Esophagus (tissue), 2 donors: ENCODE data around the gene RAB11FIP4. TPM values are rescaled to one million over a fixed set of nuclear protein-coding genes. Genes with fewer than 3 reads are reported as not detected.

ENCODE experiments used
- H3K27ac ChIP-seq, 2 donors: one replicate each; pipeline ENCODE4 v1.5.1; 2013; ENCODE audit warnings: low read depth in 2 of 2, mild to moderate bottlenecking in 2 of 2, inconsistent platforms in 1 of 2, low read length in 1 of 2, moderate library complexity in 1 of 2
- H3K27me3 ChIP-seq, 2 donors: one replicate each; pipeline ENCODE4 v1.6.1; 2013; ENCODE audit warnings: low read length in 2 of 2, control low read depth in 1 of 2, mild to moderate bottlenecking in 1 of 2; ENCODE audit not compliant: insufficient read depth in 2 of 2, control insufficient read depth in 1 of 2
- H3K36me3 ChIP-seq, 2 donors: one replicate each; pipeline ENCODE4 v1.6.1; 2013; ENCODE audit warnings: low read length in 1 of 2; ENCODE audit not compliant: control insufficient read depth in 2 of 2, insufficient read depth in 2 of 2
- H3K4me1 ChIP-seq, 2 donors: one replicate each; pipeline ENCODE4 v1.6.1; 2013; ENCODE audit warnings: low read length in 1 of 2; ENCODE audit not compliant: control insufficient read depth in 2 of 2, insufficient read depth in 2 of 2
- H3K4me3 ChIP-seq, 2 donors: one replicate each; pipeline ENCODE4 v1.5.1; 2013; ENCODE audit warnings: low read length in 2 of 2, mild to moderate bottlenecking in 2 of 2, low read depth in 1 of 2, moderate library complexity in 1 of 2
- H3K9me3 ChIP-seq, 2 donors: one replicate each; pipeline ENCODE4 v1.6.1; 2013; ENCODE audit warnings: mild to moderate bottlenecking in 2 of 2, low read depth in 1 of 2, low read length in 1 of 2, moderate library complexity in 1 of 2; ENCODE audit not compliant: control insufficient read depth in 2 of 2, insufficient read depth in 1 of 2
- WGBS, 2 donors: extraction: QIAGEN DNeasy Blood & Tissue Kit; methylation state at CpG; one replicate each; pipeline ENCODE4 v1.1.7; 2013; 5-methylcytosine and 5-hydroxymethylcytosine counted together
- polyA plus RNA-seq, 2 donors: library from polyadenylated mRNA; stranded (reverse); fragments of 200-250 nt; gene quantifications; one replicate each; pipeline ENCODE4 v1.2.3, GENCODE V29; 2013
- donor health status: healthy with polysubstance abuse.
- donor health status: Bipolar disorder and iron deficiency.

RAB11FIP4 gene
- polyA plus RNA-seq, 2 donors = 5.0 TPM

DNA sequence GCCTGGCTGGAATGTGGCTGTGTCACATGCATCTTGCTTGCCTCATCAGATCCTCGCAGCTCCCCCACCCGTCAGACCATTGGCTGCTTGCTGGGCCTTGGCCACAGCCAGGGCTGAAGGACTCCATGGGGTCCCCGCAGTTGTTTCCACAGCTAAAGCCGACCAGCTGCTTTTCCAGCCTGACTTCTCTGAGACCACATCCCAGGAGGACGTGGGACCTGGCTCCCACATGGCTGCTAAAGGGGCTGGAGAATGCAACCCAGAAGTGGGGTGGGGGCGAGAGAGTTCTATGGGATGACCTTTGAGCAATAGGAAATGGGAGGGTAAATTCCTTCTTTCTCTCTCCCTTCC is 193.8 kb downstream of the RAB11FIP4 start:
- 85 to 95% methylated on average over 6 of the region's 6 CpGs for WGBS, 2 donors
- Histone ChIP-seq H3K27ac (no peak overlapping the region), H3K27me3 (no peaks in the 10 kb centered on the region), H3K4me3 (no peak overlapping the region), H3K4me1 (peaks cover 5 to 13% of the 10 kb centered on the region in 2 donors), H3K36me3 (peaks cover 0 to 5% of the 10 kb centered on the region in 2 donors), H3K9me3 (no peaks in the 10 kb centered on the region)

DNA sequence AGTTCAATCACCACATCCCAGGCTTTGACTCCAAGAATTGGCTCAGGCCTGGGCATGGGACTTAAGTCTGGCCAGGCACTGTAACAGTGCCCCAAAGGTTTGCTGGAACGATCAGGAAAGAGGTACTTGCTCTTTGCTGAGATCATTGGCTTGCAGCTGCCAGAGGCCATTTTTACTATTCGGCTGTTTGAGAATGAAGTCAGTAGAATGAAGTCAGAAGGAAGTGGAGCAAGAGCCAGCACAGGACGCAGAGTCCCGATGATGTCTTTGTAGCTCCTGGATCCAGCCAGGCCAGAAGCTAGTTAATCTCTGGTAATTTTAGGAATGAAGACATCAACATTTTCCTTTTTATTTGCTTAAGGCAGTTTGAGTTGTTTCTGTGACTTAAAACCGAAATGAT is 195.5 kb downstream of the RAB11FIP4 start:
- H3K4me3 ChIP-seq = no peak overlapping the region
- H3K4me1 ChIP-seq = peaks cover 0 to 4% of the 10 kb centered on the region in 2 donors
- no peaks in the 10 kb centered on the region for H3K9me3 ChIP-seq
- H3K27ac ChIP-seq = no peak overlapping the region
- H3K27me3 ChIP-seq = no peaks in the 10 kb centered on the region
- peaks cover 0 to 5% of the 10 kb centered on the region in 2 donors for H3K36me3 ChIP-seq
- WGBS, 2 donors = 58 to 62% methylated on average over 5 of the region's 5 CpGs

DNA sequence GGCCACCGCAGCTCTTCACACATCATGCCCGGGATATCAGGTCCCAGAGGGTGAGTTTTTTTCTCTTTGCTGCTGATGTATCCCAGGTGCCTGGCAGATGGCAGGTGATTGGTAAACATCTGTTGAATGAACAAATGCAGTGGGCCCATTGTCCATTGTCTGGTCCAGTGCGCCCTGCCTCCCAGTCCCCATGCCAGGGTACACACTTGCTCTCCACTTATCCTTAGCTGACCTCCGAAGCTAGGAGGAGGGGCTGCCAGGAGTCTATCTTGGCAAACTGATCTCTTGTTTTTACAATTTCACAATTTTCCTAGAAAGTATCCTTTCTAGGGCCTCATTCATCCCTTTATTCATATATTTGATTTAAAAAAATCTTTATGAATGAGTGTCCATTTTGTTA is 196.0 kb downstream of the RAB11FIP4 start:
- Histone ChIP-seq H3K36me3 (peaks cover 0 to 5% of the 10 kb centered on the region in 2 donors), H3K27ac (no peak overlapping the region), H3K4me3 (no peak overlapping the region), H3K4me1 (peaks cover 0 to 4% of the 10 kb centered on the region in 2 donors), H3K27me3 (no peaks in the 10 kb centered on the region), H3K9me3 (no peaks in the 10 kb centered on the region)
- 85 to 90% methylated on average over 4 of the region's 4 CpGs for WGBS, 2 donors

Other genes with a start within 250 kb of the RAB11FIP4 start
- gene OMG, start 94.4 kb upstream of the RAB11FIP4 start, polyA plus RNA-seq = under 1 TPM; 0.16 to 0.28 TPM
- gene EVI2B, start 77.6 kb upstream of the RAB11FIP4 start, polyA plus RNA-seq = 1 to 10 TPM; 1.8 TPM
- 1 to 10 TPM; 1.7 to 2.6 TPM for gene EVI2A, start 70.1 kb upstream of the RAB11FIP4 start, polyA plus RNA-seq